ENCODE data around the gene OR7A17.

Gene OR7A17

GRCh38 chr19:14843169-14843568, 42.8 kb downstream of the OR7A17 start:
- Histone ChIP-seq H3K4me3 (ENCODE audit: low read length) (no peak overlapping the region), H3K4me1 (ENCODE audit: control insufficient read depth, insufficient read depth, low read length) (no peaks in the 10 kb centered on the region), H3K27me3 (ENCODE audit: control insufficient read depth, insufficient read depth, low read length) (no peaks in the 10 kb centered on the region), H3K36me3 (ENCODE audit: control insufficient read depth, insufficient read depth, low read length) (no peaks in the 10 kb centered on the region), H3K27ac (ENCODE audit: low read depth, low read length) (no peak overlapping the region), H3K9ac (ENCODE audit: low read length) (no peak overlapping the region)

GRCh38 chr19:14840206-14840605, 45.7 kb downstream of the OR7A17 start:
- H3K9ac ChIP-seq (ENCODE audit: low read length), result no peak overlapping the region
- H3K27me3 ChIP-seq (ENCODE audit: control insufficient read depth, insufficient read depth, low read length), result no peaks in the 10 kb centered on the region
- no peak overlapping the region for H3K27ac ChIP-seq (ENCODE audit: low read depth, low read length)
- no peaks in the 10 kb centered on the region for H3K36me3 ChIP-seq (ENCODE audit: control insufficient read depth, insufficient read depth, low read length)
- H3K4me3 ChIP-seq (ENCODE audit: low read length), result no peak overlapping the region
- H3K4me1 ChIP-seq (ENCODE audit: control insufficient read depth, insufficient read depth, low read length), result no peaks in the 10 kb centered on the region

- no peaks in the 10 kb centered on the region for H3K27me3 ChIP-seq (ENCODE audit: control insufficient read depth, insufficient read depth, low read length)
- no peak overlapping the region for H3K4me3 ChIP-seq (ENCODE audit: low read length)
- no peak overlapping the region for H3K9ac ChIP-seq (ENCODE audit: low read length)
- H3K27ac ChIP-seq (ENCODE audit: low read depth, low read length), result no peak overlapping the region
- no peaks in the 10 kb centered on the region for H3K4me1 ChIP-seq (ENCODE audit: control insufficient read depth, insufficient read depth, low read length)
- H3K36me3 ChIP-seq (ENCODE audit: control insufficient read depth, insufficient read depth, low read length), result no peaks in the 10 kb centered on the region
These were observed 48.5 kb downstream of the OR7A17 start for GRCh38 chr19:14837391-14837790.

- H3K27ac ChIP-seq (ENCODE audit: low read depth, low read length), result no peak within 1 kb of the TSS
- no peak within 1 kb of the TSS for H3K4me3 ChIP-seq (ENCODE audit: low read length)
- no peaks in the 10 kb centered on the region for H3K4me1 ChIP-seq (ENCODE audit: control insufficient read depth, insufficient read depth, low read length)
- no peaks in the 10 kb centered on the region for H3K36me3 ChIP-seq (ENCODE audit: control insufficient read depth, insufficient read depth, low read length)
- no peak within 1 kb of the TSS for H3K9ac ChIP-seq (ENCODE audit: low read length)
- no peaks in the 10 kb centered on the region for H3K27me3 ChIP-seq (ENCODE audit: control insufficient read depth, insufficient read depth, low read length)
These were observed 50.9 kb downstream of the OR7A17 start, which contains the start of the genes OR7A5 and OR7C1 for GRCh38 chr19:14835011-14835410. Gene OR7A5, minus strand, starts transcription at chr19:14835185. Its CDS starts 6,944 bp downstream, at chr19:14828241. Gene OR7C1, minus strand, starts transcription at chr19:14835185. Its CDS starts 35,049 bp downstream, at chr19:14800136.

GRCh38 chr19:14830702-14831101, 55.2 kb downstream of the OR7A17 start:
- Histone ChIP-seq H3K27ac (ENCODE audit: low read depth, low read length) (no peak overlapping the region), H3K9ac (ENCODE audit: low read length) (no peak overlapping the region), H3K4me1 (ENCODE audit: control insufficient read depth, insufficient read depth, low read length) (no peaks in the 10 kb centered on the region), H3K36me3 (ENCODE audit: control insufficient read depth, insufficient read depth, low read length) (no peaks in the 10 kb centered on the region), H3K4me3 (ENCODE audit: low read length) (no peak overlapping the region), H3K27me3 (ENCODE audit: control insufficient read depth, insufficient read depth, low read length) (no peaks in the 10 kb centered on the region)
